Natural killer cell (primary cell): ENCODE results near the gene APOBEC3H. TPM values are rescaled to one million over a fixed set of nuclear protein-coding genes. Genes with fewer than 3 reads are reported as not detected.

ENCODE experiments used
- ATAC-seq, 3 donors: fragments of 150-1000 bp in 2 of 3; fragments of 200-7000 bp in 1 of 3; cut with Tn5 transposase; 1 replicate in 1 of 3; 2 replicates in 2 of 3; pipeline ENCODE4 v1.10.0; 2021; ENCODE audit warnings: mild to moderate bottlenecking in 2 of 3, moderate library complexity in 2 of 3
- DNase-seq, 2 donors: peaks; one replicate each; pipeline versions ENCODE4 v3.0.0 to v3.0.0-alpha.2; 2013 to 2021; ENCODE audit warnings: mixed read lengths in 1 of 2
- H3K27ac ChIP-seq: one replicate; pipeline ENCODE4 v1.5.1; 2013; ENCODE audit warnings: mild to moderate bottlenecking, low read length
- H3K27me3 ChIP-seq: one replicate; pipeline ENCODE4 v1.6.1; 2013; ENCODE audit warnings: low read length; ENCODE audit not compliant: control insufficient read depth, insufficient read depth
- H3K36me3 ChIP-seq: one replicate; pipeline ENCODE4 v1.6.1; 2013; ENCODE audit warnings: low read length; ENCODE audit not compliant: control insufficient read depth, insufficient read depth
- H3K4me1 ChIP-seq: one replicate; pipeline ENCODE4 v1.6.1; 2013; ENCODE audit warnings: low read length; ENCODE audit not compliant: control insufficient read depth, insufficient read depth
- H3K4me3 ChIP-seq: one replicate; pipeline ENCODE4 v1.5.1; 2013; ENCODE audit warnings: low read length
- H3K9me3 ChIP-seq: one replicate; pipeline ENCODE4 v1.6.1; 2013; ENCODE audit warnings: low read length; ENCODE audit not compliant: control insufficient read depth, insufficient read depth
- H3K27ac Mint-ChIP-seq, 2 donors: one replicate each; pipeline ENCODE4 v1.8.0; 2022; ENCODE audit warnings: mild to moderate bottlenecking in 2 of 2, mixed read lengths in 2 of 2, moderate library complexity in 1 of 2
- H3K27me3 Mint-ChIP-seq, 2 donors: one replicate each; pipeline ENCODE4 v1.8.0; 2022; ENCODE audit warnings: low read depth in 2 of 2, mixed read lengths in 2 of 2
- H3K36me3 Mint-ChIP-seq: one replicate; pipeline ENCODE4 v1.8.0; 2022; ENCODE audit warnings: mixed read lengths
- H3K4me1 Mint-ChIP-seq, 2 donors: one replicate each; pipeline ENCODE4 v1.8.0; 2022; ENCODE audit warnings: mixed read lengths in 2 of 2
- H3K4me3 Mint-ChIP-seq: one replicate; pipeline ENCODE4 v1.8.0; 2022; ENCODE audit warnings: mild to moderate bottlenecking, moderate library complexity, mixed read lengths
- H3K9me3 Mint-ChIP-seq, 2 donors: one replicate each; pipeline ENCODE4 v1.8.0; 2022; ENCODE audit warnings: mixed read lengths in 2 of 2
- WGBS: methylation state at CpG from one replicate; pipeline ENCODE4 v1.1.7; 2013; ENCODE audit warnings: missing lambda C conversion rate; ENCODE audit not compliant: insufficient coverage; 5-methylcytosine and 5-hydroxymethylcytosine counted together
- intact Hi-C: fragments of 100-400 bp; cut with micrococcal nuclease; formaldehyde crosslinking; loops from one replicate; pipeline ENCODE4 v1.14.2; 2022
- total RNA-seq, 4 donors: library from RNA; stranded (reverse); fragments of 120-200 nt in 1 of 4; gene quantifications; one replicate each; pipeline versions ENCODE4 v1.2.3 to v1.2.4, GENCODE V29; 2013 to 2022
- TF ChIP-seq, protein P1 (sequence below): fragments of 200-600 bp; IDR thresholded peaks from one replicate; pipeline ENCODE4 v1.8.0; 2022; ENCODE audit warnings: antibody characterized with exemption

The APOBEC3H gene
- total RNA-seq, 3 donors from 2014 or later (not counting 1 experiment from before 2014, with no cell fraction given) = 14.1 to 17.0 (median 14.6) TPM

DNA sequence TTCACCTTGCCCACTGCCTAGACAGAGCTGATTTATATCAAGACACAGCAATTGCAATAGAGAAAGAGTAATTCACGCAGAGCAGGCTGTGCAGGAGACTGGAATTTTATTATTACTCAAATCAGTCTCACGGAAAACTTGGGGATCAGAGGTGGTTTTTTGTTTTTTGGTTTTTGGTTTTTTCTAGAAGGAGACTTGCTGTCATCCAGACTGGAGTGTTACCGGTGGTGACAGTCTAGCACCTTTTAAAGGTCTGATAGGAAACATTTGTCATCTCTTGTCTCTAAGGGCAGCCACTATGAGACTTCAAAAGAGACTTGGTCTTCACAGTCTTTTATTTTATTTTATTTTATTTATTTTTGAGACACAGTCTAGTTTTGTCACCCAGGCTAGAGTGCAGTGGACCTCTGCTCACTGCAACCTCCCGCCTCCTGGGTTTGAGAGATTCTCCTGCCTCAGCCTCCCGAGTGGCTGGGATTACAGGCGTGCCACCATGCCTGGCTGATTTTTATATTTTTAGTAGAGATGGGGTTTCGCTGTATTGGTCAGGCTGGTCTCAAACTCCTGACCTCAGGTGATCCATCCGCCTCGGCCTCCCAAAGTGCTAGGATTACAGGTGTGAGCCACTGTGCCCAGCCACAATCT is 19.1 kb downstream of the APOBEC3H start:
- no peaks in the 10 kb centered on the region for H3K36me3 ChIP-seq
- peak overlapping the region; percentile 95 for H3K27ac ChIP-seq
- Mint-ChIP-seq H3K36me3 (no peaks in the 10 kb centered on the region), H3K4me1 (peaks cover 56 to 57% of the 10 kb centered on the region in 2 donors), H3K4me3 (peak overlapping the region; percentile 1), H3K27me3 (no peaks in the 10 kb centered on the region), H3K9me3 (no peaks in the 10 kb centered on the region), H3K27ac (peak overlapping the region; percentile 94 to 99)
- WGBS = 50% methylated on average over 9 of the region's 9 CpGs
- peak; percentile 19 to 43 (median 26) for ATAC-seq
- no peak overlapping the region for H3K4me3 ChIP-seq
- H3K4me1 ChIP-seq = peaks cover 37% of the 10 kb centered on the region
- H3K27me3 ChIP-seq = no peaks in the 10 kb centered on the region
- peak in 1 of 2 donors; percentile 75 for DNase-seq
- H3K9me3 ChIP-seq = no peaks in the 10 kb centered on the region
- TF ChIP-seq, protein P1, sequence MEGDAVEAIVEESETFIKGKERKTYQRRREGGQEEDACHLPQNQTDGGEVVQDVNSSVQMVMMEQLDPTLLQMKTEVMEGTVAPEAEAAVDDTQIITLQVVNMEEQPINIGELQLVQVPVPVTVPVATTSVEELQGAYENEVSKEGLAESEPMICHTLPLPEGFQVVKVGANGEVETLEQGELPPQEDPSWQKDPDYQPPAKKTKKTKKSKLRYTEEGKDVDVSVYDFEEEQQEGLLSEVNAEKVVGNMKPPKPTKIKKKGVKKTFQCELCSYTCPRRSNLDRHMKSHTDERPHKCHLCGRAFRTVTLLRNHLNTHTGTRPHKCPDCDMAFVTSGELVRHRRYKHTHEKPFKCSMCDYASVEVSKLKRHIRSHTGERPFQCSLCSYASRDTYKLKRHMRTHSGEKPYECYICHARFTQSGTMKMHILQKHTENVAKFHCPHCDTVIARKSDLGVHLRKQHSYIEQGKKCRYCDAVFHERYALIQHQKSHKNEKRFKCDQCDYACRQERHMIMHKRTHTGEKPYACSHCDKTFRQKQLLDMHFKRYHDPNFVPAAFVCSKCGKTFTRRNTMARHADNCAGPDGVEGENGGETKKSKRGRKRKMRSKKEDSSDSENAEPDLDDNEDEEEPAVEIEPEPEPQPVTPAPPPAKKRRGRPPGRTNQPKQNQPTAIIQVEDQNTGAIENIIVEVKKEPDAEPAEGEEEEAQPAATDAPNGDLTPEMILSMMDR = no peak
- intact Hi-C loops = loop anchor here (1.0 kb wide), 1 partner anchor 39 kb away; the partner anchor contains the start of gene APOBEC3G

DNA sequence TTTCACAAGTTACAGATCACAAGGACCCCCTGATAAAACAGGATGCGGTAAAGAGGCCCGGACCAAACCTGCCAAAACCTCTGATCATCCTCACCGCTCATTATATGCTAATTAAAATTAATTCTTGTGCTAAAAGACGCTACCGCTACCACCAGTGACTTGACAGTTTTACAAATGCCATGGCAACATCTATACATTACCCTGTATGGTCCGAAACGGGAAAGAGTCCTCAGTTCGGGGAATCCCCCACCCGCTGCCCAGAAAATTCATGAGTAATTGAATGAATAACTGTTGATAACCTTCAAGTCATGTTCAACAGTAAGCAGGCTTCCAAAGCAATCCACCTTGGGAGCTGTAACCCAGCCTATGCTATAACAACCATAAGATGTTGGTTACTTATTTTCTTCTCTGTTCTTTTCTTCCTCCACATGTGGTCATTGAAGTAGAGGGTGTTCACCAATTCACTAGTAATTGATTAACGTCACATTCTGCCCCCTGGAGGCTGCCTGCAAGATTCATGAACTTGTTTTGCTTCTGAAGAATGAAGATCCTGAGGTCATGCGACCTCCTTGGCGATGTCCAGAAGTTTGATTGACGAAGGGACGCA is 20.6 kb downstream of the APOBEC3H start:
- Mint-ChIP-seq H3K9me3 (no peaks in the 10 kb centered on the region), H3K4me1 (peaks cover 61 to 66% of the 10 kb centered on the region in 2 donors), H3K27ac (peak overlapping the region; percentile 94 to 99), H3K4me3 (peak overlapping the region; percentile 82), H3K36me3 (no peaks in the 10 kb centered on the region), H3K27me3 (no peaks in the 10 kb centered on the region)
- Histone ChIP-seq H3K9me3 (no peaks in the 10 kb centered on the region), H3K4me1 (peaks cover 40% of the 10 kb centered on the region), H3K4me3 (peak overlapping the region; percentile 2), H3K27ac (peak overlapping the region; percentile 95), H3K27me3 (no peaks in the 10 kb centered on the region), H3K36me3 (no peaks in the 10 kb centered on the region)
- 20% methylated on average over 14 of the region's 14 CpGs for WGBS
- ATAC-seq (peak; percentile 76 to 90 (median 86)), DNase-seq (peak; percentile 71 to 87)
- TF ChIP-seq, protein P1 = peak; percentile 71
- intact Hi-C loops = loop anchor here (1.0 kb wide), 4 partner anchors 23 to 110 kb away; no protein-coding TSS in a partner anchor

DNA sequence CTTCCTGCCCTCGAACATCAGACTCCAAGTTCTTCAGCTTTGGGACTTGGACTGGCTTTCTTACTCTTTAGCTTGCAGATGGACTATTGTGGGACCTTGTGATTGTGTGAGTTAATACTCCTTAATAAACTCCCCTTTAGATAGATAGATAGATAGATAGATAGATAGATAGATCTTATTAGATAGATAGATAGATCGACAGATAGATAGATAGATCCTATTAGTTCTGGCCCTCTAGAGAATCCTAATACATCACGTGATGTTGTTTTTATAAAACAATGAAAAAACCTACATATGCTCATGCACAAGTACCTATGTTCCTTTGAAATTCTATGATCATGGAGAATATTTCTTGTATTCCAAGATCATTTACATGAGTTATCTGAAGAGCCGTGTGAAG is 23.9 kb downstream of the APOBEC3H start:
- 100% methylated on average over 2 of the region's 4 CpGs for WGBS
- H3K36me3 Mint-ChIP-seq = no peaks in the 10 kb centered on the region
- peak overlapping the region; percentile 16 to 74 for H3K27ac Mint-ChIP-seq
- Histone ChIP-seq H3K4me1 (peaks cover 33% of the 10 kb centered on the region), H3K27ac (no peak overlapping the region), H3K9me3 (no peaks in the 10 kb centered on the region), H3K27me3 (no peaks in the 10 kb centered on the region), H3K4me3 (no peak overlapping the region), H3K36me3 (no peaks in the 10 kb centered on the region)
- intact Hi-C loops = no loop called here
- no peaks in the 10 kb centered on the region for H3K9me3 Mint-ChIP-seq
- TF ChIP-seq, protein P1 = no peak
- peak overlapping the region; percentile 7 for H3K4me3 Mint-ChIP-seq
- ATAC-seq = no peak
- H3K4me1 Mint-ChIP-seq = peaks cover 47 to 48% of the 10 kb centered on the region in 2 donors
- DNase-seq = no peak
- H3K27me3 Mint-ChIP-seq = no peaks in the 10 kb centered on the region
